Activated naive CD8-positive, alpha-beta T cell treated with anti-CD3 and anti-CD28 coated beads, Interleukin-2, amount 50 U/mL, for 16 hours (primary cell): ENCODE measurements around the gene LOXHD1.

ENCODE experiments used
- DNase-seq: peaks from one replicate; pipeline ENCODE4 v3.0.0-alpha.2; 2020; ENCODE audit warnings: low read depth, low spot score

The LOXHD1 gene

GRCh38 chr18:46676182-46676835, 19.3 kb upstream of the LOXHD1 start:
- no peak for DNase-seq

GRCh38 chr18:46675112-46675511, 18.1 kb upstream of the LOXHD1 start:
- no peak for DNase-seq

GRCh38 chr18:46672062-46672970, 15.3 kb upstream of the LOXHD1 start:
- DNase-seq: no peak

GRCh38 chr18:46668694-46669093, 11.7 kb upstream of the LOXHD1 start:
- DNase-seq: no peak

DNA sequence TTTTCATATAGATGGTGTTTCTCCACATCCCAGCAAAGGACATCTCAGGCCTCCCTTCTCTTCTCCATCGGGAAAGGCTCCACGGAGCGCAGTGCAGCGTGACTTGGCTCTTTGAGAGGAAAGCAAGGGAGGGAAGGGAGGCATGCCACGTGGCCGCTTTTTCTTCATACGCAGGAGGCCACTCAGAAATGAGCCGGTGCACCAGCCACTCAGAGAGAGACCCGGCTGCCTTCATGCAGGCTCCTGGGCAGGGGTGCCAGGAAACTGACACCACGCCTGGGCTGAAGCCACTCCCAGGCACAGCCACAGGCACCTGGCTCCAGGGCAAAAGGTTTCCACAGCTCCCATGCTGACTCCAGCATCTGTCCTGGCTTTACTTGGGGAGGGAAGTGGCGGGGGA, 11.1 kb upstream of the LOXHD1 start:
- no peak for DNase-seq

GRCh38 chr18:46663539-46663938, 6.5 kb upstream of the LOXHD1 start:
- no peak for DNase-seq

DNA sequence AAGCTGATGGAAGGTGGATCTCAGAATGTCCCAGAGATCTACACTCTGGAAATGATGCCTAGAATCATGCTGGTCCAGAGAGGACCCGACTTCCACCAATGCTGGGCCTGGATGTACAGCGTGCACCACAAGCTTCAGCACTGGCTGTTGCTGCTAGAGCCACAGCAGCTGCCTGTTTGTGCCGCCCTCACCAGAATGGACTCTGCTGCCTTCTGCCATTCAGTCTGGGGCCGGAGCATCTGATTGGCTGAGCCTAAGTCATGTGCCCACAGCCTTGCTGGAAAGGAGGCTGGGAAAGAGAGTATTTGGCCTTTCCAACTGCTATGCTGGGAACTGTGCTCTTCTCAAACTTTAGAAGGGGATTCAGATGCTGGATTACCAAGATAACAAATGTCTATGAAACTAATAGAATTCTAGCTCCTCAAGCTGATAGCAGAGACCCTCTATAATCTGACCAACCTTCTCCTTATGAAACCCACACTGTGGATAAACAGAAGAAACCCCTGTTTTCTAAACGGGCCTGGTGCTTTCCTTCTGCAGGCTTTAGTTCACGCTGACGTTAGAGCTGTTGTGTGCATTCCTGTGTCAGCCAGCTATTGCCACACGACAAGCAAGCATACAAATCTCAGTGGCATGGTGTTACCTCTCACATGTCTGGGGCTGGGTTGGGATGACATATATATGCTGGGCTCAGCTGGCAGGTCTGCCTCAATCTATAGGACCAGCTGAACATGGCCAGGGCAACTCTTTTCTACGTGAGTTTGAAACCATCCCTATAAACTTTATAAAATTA, 4.1 kb upstream of the LOXHD1 start:
- DNase-seq: no peak

GRCh38 chr18:46659484-46659883, 2.5 kb upstream of the LOXHD1 start:
- no peak for DNase-seq

GRCh38 chr18:46656326-46657114, 500 bp downstream of the LOXHD1 start:
- DNase-seq: no peak

- no peak for DNase-seq
Observed at GRCh38 chr18:46652372-46652771, 4.6 kb downstream of the LOXHD1 start.

DNA sequence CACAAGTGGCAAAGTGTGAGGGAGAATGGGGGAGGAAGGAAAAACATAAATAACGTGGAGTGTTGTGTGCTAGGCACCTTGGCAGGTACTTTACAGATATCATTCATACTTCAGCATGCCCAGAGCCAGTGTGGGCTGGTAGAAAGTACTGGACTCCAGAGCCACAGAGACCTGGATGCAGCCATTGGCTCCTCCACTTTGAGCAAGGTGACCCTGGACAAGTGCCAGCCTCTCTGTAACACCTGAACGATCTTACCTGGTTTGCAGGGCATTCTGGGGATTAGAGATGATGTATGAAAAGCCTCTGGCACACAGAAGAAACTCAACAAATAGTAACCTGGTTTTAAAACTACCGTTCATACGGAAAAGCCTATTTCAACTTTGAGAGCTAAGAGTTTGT, 6.3 kb downstream of the LOXHD1 start:
- DNase-seq: no peak

GRCh38 chr18:46649071-46649862, 7.8 kb downstream of the LOXHD1 start:
- DNase-seq: no peak

- DNase-seq: no peak
Observed at GRCh38 chr18:46646468-46646867, 10.6 kb downstream of the LOXHD1 start.

- no peak for DNase-seq
Observed at GRCh38 chr18:46642561-46642960, 14.5 kb downstream of the LOXHD1 start.

DNA sequence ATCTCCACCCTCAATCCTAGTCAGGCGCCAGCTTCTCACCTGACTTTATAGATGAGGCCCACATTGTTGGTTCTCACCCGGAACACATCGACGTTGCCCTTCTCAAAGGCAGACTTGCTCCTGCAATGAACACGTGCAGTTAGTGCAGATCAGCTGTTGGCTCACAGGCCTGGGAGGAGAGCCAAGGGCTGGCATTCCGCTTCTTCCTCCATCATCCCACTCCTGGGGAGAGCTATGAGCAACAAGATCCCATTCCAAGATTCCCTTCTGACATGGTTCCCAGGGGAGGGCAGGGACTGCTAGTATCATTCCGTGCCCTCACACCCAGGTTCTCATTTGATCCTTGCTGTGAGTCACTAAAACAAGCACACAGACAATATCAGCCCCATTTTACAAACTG, 15.1 kb downstream of the LOXHD1 start:
- DNase-seq: no peak

- no peak for DNase-seq
Observed at GRCh38 chr18:46639386-46639785, 17.6 kb downstream of the LOXHD1 start.

GRCh38 chr18:46636040-46636630, 20.9 kb downstream of the LOXHD1 start:
- DNase-seq: no peak

- no peak for DNase-seq
Observed at GRCh38 chr18:46632401-46633071, 24.5 kb downstream of the LOXHD1 start.

GRCh38 chr18:46630991-46631390, 26.0 kb downstream of the LOXHD1 start:
- no peak for DNase-seq

DNA sequence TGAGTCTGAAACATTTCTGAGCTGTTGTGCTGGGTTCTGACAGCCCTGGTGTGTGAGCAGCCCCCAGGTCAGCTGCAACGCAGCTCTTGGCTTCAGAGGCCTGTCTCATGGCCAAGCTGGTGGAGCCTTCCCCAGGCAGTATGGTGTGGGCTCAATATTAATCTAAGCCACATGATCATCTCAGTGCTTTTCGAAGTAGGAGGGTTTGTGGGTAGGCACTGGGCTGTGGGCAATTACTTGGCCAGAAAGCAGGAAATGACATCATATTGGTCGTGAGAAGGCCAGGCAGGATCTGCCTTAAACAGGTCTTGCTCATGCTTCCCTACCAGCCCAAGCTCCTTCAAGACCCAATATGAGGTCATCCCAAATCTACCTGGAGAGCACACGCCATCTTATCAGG, 26.9 kb downstream of the LOXHD1 start:
- DNase-seq: no peak
